Activated CD8-positive, alpha-beta memory T cell treated with anti-CD3 and anti-CD28 coated beads, Interleukin-2, amount 50 U/mL, for 24 hours (primary cell): ENCODE measurements around the gene DIRAS3.
"Not testable (repeated sequence)": the region's sequence is repeated elsewhere in the genome, so short reads cannot be mapped to it uniquely, and the experiment has no call there.

Experiments used
- DNase-seq: peaks from one replicate; pipeline ENCODE4 v3.0.0-alpha.2; 2020; ENCODE audit errors: extremely low read depth

DIRAS3 gene

DNA sequence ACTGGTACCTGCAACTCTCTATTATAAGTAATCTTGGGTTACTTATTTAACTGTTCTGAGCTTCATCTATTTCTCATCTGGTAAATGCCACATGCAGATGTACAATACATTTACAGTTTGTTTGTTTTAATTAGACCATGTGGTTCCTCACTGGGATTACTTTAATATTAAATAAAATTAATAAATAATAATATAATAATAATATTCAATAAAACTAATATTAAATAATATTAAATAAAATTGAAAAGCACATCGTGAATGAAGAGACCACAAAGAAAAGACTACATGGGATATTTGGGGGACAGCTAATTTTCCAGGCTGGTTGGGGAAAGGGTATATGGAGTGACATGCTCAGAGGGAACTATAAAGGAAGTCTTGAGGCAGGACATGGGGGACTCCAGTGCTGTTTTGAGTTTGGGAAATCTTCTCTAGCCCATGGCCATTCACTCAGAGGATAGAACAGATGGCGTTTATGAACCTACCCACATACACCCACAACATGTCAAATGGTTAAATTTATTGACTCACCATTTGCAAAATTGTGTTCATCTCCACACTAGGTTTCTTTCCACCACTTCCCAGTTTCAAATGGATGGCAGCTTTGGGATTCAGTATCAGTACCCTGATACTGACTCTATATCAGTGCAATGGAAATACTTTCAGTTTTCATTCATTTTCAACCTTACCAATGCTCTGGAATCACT, 25.6 kb downstream of the DIRAS3 start:
- no peak for DNase-seq

DNA sequence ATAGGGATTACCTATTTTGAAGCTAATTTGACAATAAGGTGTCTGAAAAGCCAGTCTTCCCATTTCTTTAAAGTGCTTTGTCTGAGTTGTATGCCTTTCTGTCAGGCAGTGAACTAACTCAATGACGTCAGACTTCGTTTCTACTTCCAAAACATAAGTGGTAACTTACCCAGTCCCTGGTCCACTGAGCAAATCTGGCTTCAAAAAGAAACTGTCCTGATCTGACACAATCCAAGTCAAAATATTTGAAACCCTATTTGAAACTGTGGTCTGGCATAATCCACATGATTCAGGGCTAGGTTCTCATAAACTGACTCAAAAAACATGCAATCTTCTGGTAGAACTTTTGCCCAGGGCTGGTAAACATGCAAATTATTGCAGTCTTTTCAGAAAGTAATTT, 34.0 kb downstream of the DIRAS3 start:
- no peak for DNase-seq

DNA sequence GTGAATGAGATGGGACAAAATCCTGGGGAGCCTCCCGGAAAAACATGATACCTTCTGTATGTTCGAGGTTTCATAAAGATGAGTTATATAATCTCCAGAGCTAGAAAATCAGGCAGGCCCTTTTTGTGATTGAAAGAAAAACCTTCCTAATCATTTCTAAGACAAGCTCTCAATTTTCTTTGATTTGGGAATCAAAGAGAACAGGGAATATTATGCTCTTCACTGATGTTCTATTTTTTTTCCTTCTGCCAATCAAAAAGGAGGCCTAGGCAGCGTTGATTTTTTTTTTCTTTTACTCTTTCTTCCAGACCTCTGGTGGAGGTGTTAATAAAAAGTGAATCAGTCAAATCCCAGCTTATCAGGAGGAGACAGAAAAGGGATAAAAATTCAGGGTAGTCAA, 34.5 kb downstream of the DIRAS3 start:
- DNase-seq: no peak

DNA sequence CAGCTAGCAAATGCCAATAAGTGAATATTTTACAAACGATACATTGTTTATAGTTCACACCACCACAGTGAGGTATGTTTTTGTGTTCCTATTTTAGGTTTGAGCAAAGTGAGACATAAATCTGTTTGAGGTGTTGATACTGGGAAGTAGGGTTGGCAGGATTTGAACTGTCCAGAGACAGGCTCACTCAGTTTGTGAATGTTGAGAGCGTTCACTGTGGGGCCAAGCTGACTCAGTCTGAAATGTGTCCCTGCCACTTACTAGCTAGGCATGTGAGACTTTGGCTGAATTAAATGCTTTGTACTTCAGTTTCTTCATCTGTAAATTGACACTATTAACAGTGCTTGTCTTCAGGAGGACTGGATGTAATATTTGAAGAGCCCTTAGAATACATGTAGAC, 35.1 kb downstream of the DIRAS3 start:
- no peak for DNase-seq

DNA sequence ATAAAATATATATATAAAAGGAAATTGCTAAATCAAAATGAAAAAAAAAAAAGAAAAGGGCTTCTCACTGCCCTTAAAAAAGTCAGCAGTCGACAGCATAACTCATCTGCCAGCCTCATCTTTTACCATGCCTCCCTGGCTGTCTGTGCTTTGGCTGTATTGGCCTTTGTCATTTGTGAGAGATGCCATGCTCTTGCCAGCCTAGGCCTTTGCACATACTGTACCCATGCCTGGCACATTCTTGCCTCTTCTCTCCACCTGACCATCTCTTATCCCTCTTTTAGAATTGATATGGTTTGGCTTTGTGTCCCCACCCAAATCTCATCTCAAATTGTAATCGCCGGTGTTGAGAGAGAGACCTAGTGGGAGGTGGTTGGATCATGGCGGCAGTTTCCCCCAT, 37.1 kb downstream of the DIRAS3 start:
- DNase-seq: no peak

DNA sequence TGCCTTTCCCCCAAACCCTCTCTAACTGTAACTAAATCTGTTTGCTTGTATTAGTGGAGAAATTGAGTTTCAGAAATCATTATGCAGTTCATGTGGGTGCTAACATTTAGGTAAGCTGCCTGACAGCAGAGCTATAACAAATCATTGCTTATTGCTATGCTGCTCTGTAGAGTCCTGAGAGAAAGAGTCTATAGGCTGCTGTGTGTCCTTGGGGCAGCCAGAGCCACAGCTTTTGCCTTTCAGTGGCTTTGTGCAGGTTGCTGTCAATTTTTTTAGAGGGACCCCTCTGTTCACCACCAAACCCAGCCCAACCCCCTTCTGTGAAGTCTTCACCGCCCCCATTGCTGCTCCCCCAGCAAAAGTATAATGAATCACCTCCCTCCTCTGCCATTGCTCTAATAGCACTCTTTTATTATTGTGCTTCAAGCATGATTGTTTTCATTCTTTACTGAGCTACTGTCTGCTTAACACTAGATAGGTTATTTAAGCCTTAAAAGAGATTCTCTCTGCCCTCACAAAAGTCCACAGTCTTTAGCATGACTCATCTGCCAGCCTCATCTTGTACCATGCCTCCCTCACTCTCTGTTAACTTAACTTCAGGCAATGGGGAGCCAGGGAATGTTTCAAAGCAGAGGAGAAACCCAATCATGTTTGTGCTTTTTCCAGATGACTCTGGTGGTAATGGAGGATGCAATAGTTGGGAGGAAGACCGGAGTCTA, 38.6 kb downstream of the DIRAS3 start:
- no peak for DNase-seq

DNA sequence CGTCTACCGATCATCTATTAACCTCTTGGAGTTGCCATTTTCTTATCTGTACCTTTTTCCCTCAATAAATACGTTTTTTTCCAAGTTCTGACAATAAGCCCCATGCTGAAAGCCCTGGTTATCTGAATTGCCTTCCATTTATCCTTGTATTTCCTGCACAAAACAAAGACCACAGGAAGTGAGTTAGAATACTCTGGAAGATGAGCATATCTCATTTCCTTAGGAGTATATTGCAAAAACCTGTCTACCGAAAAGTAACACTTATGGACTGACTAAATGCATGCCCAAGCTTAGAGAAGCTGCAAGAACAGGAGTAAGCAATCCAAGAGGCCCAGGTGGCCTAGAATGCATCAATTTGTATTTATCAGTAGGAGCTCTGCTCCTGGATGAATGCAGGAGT, 39.9 kb downstream of the DIRAS3 start:
- no peak for DNase-seq

DNA sequence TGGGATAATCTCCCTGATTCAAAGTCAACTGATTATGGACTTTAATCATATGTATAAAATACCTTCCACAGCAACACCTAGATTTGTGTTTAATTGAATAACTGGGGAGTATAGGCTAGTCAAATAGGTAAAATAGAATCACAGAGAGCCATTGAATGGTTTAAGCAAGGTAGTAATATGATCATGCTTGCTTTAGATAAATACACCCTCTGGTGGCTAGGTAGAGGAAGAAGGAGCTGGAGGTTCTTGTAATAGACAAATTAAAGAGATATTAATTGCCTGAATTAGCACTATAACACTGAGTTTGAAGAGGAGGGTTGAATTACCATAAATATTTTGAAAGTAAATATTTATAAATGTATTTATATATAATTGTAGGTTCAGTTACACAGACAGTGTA, 40.3 kb downstream of the DIRAS3 start:
- no peak for DNase-seq

DNA sequence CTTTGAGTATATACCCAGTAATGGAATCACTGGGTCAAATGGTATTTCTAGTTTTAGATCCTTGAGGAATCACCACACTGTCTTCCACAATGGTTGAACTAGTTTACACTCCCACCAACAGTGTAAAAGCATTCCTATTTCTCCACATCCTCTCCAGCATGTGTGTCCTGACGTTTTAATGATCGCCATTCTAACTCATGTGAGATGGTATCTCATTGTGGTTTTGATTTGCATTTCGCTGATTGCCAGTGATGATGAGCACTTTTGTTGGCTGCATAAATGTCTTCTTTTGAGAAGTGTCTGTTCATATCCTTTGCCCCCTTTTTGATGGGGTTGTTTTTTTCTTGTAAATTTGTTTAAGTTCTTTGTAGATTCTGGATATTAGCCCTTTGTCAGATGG, 46.8 kb downstream of the DIRAS3 start:
- DNase-seq: not testable (repeated sequence)

DNA sequence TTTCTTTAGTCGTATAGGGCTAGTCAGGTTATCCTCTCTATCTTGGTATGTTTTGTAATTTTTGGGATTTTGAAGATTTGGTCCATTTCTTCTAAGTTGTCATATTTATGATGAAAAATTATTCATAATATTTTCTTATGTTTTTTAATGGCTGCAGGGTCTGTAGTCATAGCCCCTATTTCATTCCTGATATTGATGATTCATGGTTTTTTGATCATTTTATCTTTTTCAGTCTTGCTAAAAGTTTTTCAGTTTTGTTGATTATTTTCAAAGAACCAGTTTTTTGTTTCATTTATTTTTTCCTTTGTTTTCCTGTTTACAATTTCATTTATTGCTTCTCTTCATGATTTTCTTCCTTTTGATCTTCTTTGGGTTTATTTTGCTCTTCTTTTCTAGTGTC, 50.2 kb downstream of the DIRAS3 start:
- no peak for DNase-seq

DNA sequence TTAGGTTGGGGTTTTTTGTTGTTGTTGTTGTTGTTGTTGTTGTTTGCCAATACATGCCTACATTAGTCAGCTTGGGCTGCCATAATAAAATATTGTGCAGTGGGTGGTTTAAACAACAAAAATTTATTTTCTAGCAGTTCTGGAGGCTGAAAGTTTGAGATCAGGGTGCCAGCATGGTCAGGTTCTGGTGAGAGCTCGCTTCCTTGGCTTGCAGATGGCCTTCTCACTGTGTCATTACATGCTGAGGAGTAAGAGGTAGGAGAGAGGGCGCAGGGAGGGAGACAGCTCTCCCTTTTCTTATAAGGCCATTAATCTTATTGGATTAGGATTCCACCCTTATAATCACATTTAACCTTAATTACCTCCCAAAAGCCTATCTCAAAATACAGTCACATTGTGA, 52.7 kb downstream of the DIRAS3 start:
- DNase-seq: no peak
